ENCODE data around the gene KRTAP10-6. TPM values are rescaled to one million over a fixed set of nuclear protein-coding genes. Genes with fewer than 3 reads are reported as not detected.

The KRTAP10-6 gene
- total and polyA plus RNA-seq, 3 donors from 2014 or later: not detected

GRCh38 chr21:44617071-44617501 is 24.8 kb upstream of the KRTAP10-6 start:
- 66 to 71% methylated on average over 8 of the region's 8 CpGs for WGBS, 2 donors
- intact Hi-C loops (cut with DNase I; ENCODE audit: low total_unique reads): no loop called here
- H3K36me3 ChIP-seq (ENCODE audit: low read depth, missing control alignments): no peaks in the 10 kb centered on the region
- H3K4me1 ChIP-seq: no peaks in the 10 kb centered on the region
- no peaks in the 10 kb centered on the region for H3K27me3 ChIP-seq
- TF ChIP-seq CTCF (IDR thresholded peaks at IDR 0.05): no peak
- TF ChIP-seq POLR2A (IDR thresholded peaks at IDR 0.05): no peak
- no peak overlapping the region for H3K4me3 ChIP-seq
- DNase-seq: no peak
- H3K27ac ChIP-seq: no peak overlapping the region
- no peaks in the 10 kb centered on the region for H3K9me3 ChIP-seq

GRCh38 chr21:44616591-44616926 is 24.3 kb upstream of the KRTAP10-6 start:
- Histone ChIP-seq H3K4me3 (no peak overlapping the region), H3K27me3 (no peaks in the 10 kb centered on the region), H3K4me1 (no peaks in the 10 kb centered on the region), H3K9me3 (no peaks in the 10 kb centered on the region), H3K36me3 (ENCODE audit: low read depth, missing control alignments) (no peaks in the 10 kb centered on the region), H3K27ac (no peak overlapping the region)
- WGBS, 2 donors: 82 to 91% methylated on average over 15 to 16 of the region's 16 CpGs
- intact Hi-C loops (cut with DNase I; ENCODE audit: low total_unique reads): no loop called here
- DNase-seq: no peak
- TF ChIP-seq POLR2A (IDR thresholded peaks at IDR 0.05) (no peak), CTCF (IDR thresholded peaks at IDR 0.05) (no peak)

GRCh38 chr21:44615911-44616590 is 23.7 kb upstream of the KRTAP10-6 start:
- H3K27ac ChIP-seq: no peak overlapping the region
- no peak for DNase-seq
- no peak overlapping the region for H3K4me3 ChIP-seq
- H3K9me3 ChIP-seq: no peaks in the 10 kb centered on the region
- TF ChIP-seq POLR2A (IDR thresholded peaks at IDR 0.05) (no peak), CTCF (IDR thresholded peaks at IDR 0.05) (no peak)
- 58 to 85% methylated on average over 7 to 16 of the region's 17 CpGs for WGBS, 2 donors
- no peaks in the 10 kb centered on the region for H3K27me3 ChIP-seq
- intact Hi-C loops (cut with DNase I; ENCODE audit: low total_unique reads): no loop called here
- H3K4me1 ChIP-seq: no peaks in the 10 kb centered on the region
- no peaks in the 10 kb centered on the region for H3K36me3 ChIP-seq (ENCODE audit: low read depth, missing control alignments)

- Histone ChIP-seq H3K27me3 (no peaks in the 10 kb centered on the region), H3K36me3 (ENCODE audit: low read depth, missing control alignments) (no peaks in the 10 kb centered on the region), H3K4me1 (no peaks in the 10 kb centered on the region), H3K27ac (no peak overlapping the region), H3K4me3 (no peak overlapping the region), H3K9me3 (no peaks in the 10 kb centered on the region)
- no peak for DNase-seq
- intact Hi-C loops (cut with DNase I; ENCODE audit: low total_unique reads): no loop called here
- TF ChIP-seq CTCF (IDR thresholded peaks at IDR 0.05) (no peak), POLR2A (IDR thresholded peaks at IDR 0.05) (no peak)
- WGBS, 2 donors: 66 to 71% methylated on average over 8 of the region's 8 CpGs
These were observed 23.2 kb upstream of the KRTAP10-6 start for GRCh38 chr21:44615466-44615865.

GRCh38 chr21:44614961-44615391 is 22.7 kb upstream of the KRTAP10-6 start:
- Histone ChIP-seq H3K27ac (no peak overlapping the region), H3K4me1 (no peaks in the 10 kb centered on the region), H3K36me3 (ENCODE audit: low read depth, missing control alignments) (no peaks in the 10 kb centered on the region), H3K27me3 (no peaks in the 10 kb centered on the region), H3K4me3 (no peak overlapping the region), H3K9me3 (no peaks in the 10 kb centered on the region)
- intact Hi-C loops (cut with DNase I; ENCODE audit: low total_unique reads): no loop called here
- no peak for DNase-seq
- TF ChIP-seq CTCF (IDR thresholded peaks at IDR 0.05) (no peak), POLR2A (IDR thresholded peaks at IDR 0.05) (no peak)
- WGBS, 2 donors: 60 to 76% methylated on average over 24 to 28 of the region's 28 CpGs

Data from testis (tissue), 3 donors.